Stimulated activated CD8-positive, alpha-beta memory T cell treated with anti-CD3 and anti-CD28 coated beads, Interleukin-12 subunit alpha, Interleukin-12 subunit beta, amount 100 ng/mL, for 24 hours (primary cell): ENCODE results near the gene NGDN.
"Not testable (repeated sequence)": the region's sequence is repeated elsewhere in the genome, so short reads cannot be mapped to it uniquely, and the experiment has no call there.

Experiments used
- DNase-seq: peaks from one replicate; pipeline ENCODE4 v3.0.0-alpha.2; 2020; ENCODE audit errors: extremely low read depth

Gene NGDN

DNA sequence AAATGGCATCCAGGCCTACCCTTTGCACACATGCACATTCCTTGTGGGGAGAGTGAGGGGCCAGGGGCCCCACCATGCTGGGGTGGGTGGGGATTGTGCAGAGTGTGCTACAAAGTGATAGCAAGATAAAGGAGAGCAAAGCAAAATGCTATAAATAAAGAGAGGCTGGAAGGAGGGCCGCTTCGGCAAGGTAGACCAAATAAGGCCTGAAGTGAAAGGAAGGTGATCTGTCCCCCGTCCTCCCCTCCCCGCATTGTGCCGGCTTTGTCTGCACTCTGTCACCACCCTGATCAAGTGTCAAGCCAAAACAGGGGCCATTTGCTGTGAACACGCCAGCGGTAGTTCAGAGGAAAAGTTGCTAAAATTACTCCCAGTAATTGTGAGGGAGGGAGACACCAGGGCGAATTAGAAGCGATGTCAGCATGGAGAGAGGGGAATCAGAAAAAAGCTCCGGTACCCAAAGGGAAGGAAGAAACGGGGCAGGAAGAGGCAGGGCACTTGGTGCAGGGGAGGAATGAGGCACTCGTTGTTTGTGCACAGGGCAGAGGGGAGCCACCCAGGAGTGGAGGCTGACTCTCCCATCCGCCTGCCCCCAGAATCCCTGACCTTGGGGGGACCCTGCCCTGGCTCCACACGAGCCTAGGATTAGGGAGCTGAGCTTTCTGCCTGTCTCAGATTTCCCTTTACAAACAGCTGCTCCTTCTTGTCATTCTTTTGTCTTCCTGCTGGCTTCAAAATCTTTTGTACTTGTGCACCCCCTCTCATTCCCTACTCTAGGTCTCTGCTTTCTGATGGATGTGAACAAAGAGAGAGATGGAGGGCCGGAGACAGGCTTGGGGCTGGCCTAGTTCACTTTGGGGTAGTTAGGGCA is 31.2 kb upstream of the NGDN start:
- DNase-seq = no peak

- DNase-seq = no peak
Observed at GRCh38 chr14:23439107-23439835, 30.2 kb upstream of the NGDN start.

DNA sequence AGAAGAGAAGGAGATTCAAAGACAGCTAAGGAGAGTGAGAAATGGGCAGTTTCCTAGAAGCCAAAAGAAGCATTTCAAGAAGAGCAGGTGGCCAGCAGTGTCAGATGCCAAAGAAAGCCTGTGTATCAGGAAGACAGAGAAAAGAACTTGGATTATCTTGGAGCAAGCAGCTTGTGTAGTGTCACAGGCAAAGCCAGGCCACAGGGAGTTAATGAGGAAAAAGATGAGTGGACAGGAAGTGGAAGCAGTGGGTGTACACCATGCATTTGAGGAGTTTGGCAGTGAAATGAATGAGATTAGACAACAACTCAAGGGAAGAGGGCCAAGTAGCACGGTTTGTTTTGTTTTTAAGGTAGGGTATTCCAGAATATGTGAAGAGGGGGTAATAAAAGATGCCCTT is 28.4 kb upstream of the NGDN start:
- DNase-seq = no peak

DNA sequence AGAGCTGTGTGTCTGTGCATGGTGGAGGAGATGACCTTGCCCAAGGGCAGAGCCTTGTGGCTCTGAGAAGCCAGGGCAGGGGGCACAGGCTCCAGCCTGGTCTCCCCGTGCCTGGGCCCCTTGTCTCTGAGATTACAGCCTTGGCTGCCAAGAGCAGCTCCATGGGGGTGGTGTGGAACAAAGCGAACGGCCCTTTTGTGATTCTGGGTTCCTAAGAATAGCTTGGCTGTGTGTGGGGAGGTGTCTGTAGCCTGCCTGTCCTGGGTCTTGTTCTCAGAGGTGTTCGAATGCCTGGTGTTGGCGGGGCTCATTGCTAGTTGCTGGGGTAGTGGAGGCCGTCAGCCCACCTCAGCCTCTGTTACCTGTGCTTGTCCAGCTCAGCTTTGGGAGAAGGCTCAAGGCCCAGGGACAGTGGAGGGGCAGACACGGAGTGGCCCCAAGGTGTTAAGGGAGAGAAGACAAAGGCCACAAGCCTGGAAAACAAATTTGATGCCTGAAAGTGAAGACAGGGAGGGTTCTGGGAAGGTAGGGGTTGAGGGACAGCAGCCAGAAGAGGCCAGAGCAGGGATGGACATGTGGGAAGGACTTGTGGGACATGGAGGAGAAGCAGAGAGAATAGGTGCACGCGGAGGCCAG is 26.7 kb upstream of the NGDN start:
- no peak for DNase-seq

DNA sequence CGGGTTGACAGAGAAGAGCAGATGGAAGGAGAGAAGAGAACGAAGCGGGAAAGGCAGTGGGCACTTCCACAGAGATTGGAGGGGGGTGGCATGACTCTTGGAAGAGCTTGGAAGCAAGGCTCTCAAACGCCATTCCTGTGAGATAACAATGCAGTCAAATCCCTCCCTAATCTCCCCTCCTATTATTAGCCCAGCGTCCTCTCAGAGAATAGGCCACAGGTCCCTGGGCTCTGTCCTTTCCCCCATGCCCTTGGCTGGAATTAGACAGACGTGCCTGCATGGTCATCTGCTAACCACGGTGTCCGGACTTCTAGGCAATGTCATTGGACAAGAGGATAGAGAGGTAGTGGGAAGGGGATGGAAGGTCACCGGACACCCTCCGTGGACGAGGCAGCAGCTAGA is 26.1 kb upstream of the NGDN start:
- DNase-seq = no peak

GRCh38 chr14:23443881-23444280 is 25.6 kb upstream of the NGDN start:
- no peak for DNase-seq

DNA sequence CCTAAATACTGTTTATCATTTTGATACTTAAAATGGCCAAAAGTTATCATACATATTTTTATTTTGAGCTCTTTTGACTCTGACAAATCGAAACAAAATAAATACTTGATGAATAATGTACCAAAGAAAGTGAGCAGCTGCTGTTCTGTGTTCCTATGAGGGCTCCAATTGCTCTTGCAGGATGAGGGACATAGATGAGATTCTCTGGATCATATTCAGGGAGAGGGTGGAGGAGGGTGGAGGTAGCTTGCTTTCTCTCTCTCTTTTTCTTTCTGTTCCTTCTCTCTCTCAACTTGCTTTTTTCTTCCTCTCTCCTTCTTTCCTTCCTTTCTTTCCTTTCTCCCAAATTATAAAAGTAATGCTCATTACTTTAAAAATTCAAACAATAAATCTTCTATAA is 25.2 kb upstream of the NGDN start:
- DNase-seq = no peak

GRCh38 chr14:23445773-23446172 is 23.7 kb upstream of the NGDN start:
- DNase-seq = no peak

- DNase-seq = no peak
Observed at GRCh38 chr14:23446291-23446851, 23.1 kb upstream of the NGDN start.

- DNase-seq = no peak
Observed at GRCh38 chr14:23447361-23448350, 21.8 kb upstream of the NGDN start.

DNA sequence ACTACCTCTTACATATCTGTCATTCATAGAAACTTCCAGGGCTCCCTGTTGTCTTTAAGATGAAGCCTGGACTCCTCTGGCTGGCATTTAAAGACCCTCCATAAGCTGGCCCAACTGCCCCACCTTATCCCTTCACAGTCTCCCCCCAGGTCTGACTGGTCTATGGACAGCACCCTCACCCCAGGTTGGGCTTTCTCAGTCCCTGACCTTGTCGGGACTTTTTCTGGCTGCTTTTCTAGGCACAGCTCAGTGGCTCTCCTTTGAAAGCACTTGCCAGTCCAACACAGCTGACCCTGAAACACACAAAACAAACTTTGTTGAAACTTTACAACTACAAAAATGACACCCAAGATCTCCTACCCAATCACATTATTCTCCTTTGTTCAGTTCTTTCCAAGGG is 20.2 kb upstream of the NGDN start:
- DNase-seq = no peak

- no peak for DNase-seq
Observed at GRCh38 chr14:23450379-23450778, 19.1 kb upstream of the NGDN start.

DNA sequence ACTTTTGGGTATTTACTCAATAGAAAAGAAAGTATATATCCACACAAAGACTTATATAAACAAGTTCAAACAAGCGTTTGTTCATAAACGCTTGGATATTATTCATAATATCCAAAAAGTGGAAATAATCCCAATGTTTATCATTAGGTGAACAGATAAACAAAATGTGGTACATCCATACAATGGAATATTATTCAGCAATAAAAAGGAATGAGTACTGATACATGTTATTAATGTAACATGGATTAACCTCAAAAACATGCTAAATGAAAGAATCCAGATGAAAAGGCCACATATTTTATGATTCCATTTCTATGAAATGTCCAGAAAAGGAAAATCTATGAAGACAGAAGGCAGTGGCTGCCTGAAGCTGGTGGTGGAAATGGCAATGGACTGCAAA is 17.3 kb upstream of the NGDN start:
- no peak for DNase-seq

- no peak for DNase-seq
Observed at GRCh38 chr14:23454445-23454856, 15.1 kb upstream of the NGDN start.

DNA sequence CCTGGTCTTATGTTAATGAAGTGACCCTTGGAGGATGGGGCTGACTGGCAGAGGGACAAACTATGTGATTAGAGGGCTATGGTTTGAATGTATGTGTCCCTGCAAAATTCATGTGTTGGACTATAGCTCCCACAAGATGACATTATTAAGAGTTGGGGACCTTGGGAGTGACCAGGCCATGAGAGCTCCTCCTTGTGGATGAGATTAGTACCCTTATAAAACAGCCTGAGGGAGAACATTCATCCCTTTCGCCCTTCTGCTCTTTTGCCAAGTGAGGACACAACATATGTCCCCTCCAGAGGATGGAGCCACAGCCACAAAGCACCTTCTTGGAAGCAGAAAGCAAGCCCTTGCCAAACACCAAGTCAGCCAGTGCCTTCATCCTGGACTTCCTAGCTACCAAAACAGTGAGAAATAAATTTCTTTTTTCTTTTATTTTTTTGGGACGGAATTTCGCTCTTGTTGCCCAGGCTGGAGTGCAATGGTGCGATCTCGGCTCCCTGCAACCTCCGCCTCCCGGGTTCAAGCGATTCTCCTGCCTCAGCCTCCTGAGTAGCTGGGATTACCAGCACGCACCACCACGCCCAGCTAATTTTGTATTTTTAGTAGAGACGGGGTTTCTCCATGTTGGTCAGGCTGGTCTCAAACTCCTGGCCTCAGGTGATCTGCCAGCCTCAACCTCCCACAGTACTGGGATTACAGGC is 12.5 kb upstream of the NGDN start:
- DNase-seq = not testable (repeated sequence)

- DNase-seq = no peak
Observed at GRCh38 chr14:23457587-23458445, 11.7 kb upstream of the NGDN start.

GRCh38 chr14:23460960-23461359 is 8.5 kb upstream of the NGDN start:
- DNase-seq = no peak

GRCh38 chr14:23464700-23465099 is 4.8 kb upstream of the NGDN start:
- DNase-seq = no peak

DNA sequence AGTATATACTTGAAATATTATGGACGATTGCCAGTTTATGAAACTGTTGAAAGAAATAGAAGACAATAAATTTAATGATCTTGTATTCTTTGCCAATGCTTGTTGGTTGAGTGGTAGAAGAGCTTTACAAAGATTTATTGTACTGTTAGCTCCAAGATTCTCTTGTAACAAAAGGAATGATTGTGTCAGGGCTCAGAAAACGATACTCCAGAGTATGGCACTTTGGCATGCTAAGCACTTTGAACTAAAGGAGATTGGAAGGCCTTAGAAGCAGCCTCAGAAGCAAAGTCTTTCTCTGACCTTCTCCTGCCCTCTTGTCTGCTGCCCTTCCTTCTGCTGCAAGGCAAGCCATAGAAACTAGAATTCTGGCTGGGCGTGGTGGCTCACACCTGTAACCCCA is 4.2 kb upstream of the NGDN start:
- DNase-seq = no peak

DNA sequence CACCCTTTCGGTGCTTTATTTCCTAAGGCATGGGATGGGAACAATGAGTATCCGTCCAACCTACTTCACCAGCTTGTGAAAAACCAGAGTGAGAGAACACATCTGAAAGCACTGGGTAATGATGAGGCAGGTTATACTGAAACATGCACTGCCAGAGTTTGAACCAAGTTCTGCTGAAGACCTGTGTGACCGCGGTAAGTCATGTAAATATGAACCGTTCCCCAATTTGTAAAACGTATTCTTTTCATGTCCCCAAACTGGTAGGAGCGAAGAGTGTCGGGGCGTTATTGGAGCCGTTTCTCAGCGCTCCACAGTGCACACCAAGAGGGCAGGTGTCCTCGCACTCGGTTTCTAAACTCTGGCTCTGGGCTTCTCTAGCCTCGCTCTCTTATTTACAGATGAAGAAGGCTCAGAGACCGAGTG is 788 bp upstream of the NGDN start:
- DNase-seq = no peak
